GM19035 (cell line): ENCODE data around the gene HK1.
A peak's percentile ranks its signal among the peaks of the same experiment; 100 is the strongest.

Source experiments
- ATAC-seq: cut with Tn5 transposase; IDR thresholded peaks from one replicate; pipeline ENCODE4 v1.9.1; 2021; ENCODE audit not compliant: unreplicated experiment

The HK1 gene

DNA sequence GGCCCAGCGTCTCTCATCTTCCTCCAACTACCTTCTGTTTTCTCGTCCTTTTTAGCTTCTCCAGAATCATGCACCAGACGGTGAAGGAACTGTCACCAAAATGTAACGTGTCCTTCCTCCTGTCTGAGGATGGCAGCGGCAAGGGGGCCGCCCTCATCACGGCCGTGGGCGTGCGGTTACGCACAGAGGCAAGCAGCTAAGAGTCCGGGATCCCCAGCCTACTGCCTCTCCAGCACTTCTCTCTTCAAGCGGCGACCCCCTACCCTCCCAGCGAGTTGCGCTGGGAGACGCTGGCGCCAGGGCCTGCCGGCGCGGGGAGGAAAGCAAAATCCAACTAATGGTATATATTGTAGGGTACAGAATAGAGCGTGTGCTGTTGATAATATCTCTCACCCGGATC lies 122.6 kb downstream of the HK1 start:
- no peak for ATAC-seq

- no peak for ATAC-seq
Measured at GRCh38 chr10:69401416-69401815, 123.1 kb downstream of the HK1 start.

DNA sequence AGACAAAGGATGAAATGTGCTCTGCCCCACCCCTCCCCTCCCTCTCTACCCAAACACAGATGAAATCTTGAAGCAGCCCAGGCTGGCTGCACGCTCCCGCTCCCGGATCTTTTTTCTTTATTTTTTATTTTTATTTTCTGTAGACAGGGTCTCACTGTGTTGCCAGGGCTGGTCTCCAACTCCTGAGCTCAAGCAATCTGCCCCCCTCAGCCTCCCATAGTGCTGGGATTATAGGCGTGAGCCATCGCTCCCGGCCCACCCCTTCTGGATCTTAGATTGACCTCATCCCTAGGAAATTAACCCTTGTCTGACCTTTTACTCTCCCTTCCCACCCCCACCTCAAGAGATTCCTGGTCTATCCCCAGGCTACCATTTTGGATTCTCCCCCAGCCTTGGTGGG lies 124.1 kb downstream of the HK1 start:
- no peak for ATAC-seq

GRCh38 chr10:69403066-69403465 lies 124.8 kb downstream of the HK1 start:
- ATAC-seq, result no peak

GRCh38 chr10:69403519-69403918 lies 125.2 kb downstream of the HK1 start:
- ATAC-seq, result no peak

DNA sequence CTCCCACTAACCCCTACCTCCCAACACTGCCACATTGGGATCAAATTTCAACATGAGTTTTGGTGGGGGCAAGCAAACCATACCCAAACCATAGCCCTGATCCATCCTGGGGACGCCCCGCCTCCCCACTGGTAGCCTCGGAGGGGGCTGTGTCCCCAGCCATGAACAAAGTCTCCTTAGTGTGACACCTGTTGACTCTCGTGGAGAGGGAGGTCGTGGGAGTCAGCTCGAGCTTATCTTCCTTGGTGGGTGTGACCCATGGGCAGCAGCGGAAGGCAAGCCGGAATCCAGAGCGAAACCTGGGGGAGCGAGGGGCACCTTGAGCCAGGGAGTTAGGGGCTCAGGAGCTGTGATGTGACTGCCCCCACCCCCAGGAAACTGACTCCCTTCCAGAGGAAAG lies 126.5 kb downstream of the HK1 start:
- no peak for ATAC-seq

GRCh38 chr10:69405221-69405620 lies 126.9 kb downstream of the HK1 start:
- ATAC-seq, result no peak

DNA sequence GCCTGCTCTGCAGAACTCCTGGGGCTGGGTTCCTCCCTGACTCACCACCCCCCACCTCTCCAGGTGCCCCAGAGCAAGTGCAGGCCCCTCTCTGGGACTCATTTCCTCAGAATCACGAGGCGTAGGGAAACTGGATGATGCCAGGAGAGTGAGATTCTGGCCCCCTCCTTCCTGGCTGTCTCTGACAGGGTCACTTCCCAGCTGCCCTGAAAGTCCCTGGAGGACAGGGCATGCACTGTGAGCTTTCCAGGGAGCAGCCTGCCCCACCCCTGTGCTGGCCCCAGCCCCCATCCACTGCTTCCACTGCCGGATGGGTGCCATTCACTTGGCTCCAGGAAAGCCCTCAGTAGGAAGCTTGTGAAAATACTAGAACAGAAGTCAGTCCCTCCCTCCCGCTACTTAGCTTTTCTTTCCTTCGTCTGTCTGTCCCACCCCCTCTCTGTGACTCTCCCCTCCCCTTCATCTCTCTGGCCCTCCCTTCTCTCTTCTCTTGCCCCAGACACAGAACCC lies 128.1 kb downstream of the HK1 start:
- ATAC-seq, result no peak

GRCh38 chr10:69406816-69407580 lies 128.7 kb downstream of the HK1 start:
- ATAC-seq, result no peak

DNA sequence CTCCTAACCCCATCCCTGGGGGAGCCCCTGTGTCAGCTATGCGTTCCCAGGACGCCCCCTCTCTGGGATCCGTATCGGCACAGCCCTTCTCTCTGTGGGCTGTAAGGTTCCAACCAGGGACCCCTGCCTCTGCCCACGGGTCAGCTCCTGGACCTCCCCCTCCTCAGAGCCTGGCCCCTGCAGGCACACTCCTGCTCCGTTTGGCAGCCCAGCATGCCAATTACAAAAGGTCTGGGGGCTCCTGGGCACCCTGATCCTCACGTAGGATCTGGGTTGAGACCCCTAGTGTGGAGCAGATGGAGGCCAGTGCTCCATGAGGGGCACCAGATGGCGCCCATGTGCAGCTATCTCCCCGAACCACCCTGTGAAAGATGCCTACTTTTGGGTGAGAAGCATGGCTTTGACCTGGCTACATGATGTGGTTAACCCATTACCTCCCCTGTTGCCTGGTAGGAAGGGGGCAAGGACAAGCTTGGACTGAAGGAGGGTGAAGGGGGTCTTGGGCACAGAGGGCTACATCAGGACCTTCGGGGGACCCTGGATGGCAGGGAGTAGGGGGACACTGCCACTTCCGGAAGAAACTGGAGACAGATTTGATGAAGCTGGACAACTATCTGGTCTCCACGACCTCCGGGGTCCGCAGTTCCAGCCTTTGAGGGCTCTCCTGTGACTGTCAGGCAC lies 129.5 kb downstream of the HK1 start:
- ATAC-seq, result no peak

DNA sequence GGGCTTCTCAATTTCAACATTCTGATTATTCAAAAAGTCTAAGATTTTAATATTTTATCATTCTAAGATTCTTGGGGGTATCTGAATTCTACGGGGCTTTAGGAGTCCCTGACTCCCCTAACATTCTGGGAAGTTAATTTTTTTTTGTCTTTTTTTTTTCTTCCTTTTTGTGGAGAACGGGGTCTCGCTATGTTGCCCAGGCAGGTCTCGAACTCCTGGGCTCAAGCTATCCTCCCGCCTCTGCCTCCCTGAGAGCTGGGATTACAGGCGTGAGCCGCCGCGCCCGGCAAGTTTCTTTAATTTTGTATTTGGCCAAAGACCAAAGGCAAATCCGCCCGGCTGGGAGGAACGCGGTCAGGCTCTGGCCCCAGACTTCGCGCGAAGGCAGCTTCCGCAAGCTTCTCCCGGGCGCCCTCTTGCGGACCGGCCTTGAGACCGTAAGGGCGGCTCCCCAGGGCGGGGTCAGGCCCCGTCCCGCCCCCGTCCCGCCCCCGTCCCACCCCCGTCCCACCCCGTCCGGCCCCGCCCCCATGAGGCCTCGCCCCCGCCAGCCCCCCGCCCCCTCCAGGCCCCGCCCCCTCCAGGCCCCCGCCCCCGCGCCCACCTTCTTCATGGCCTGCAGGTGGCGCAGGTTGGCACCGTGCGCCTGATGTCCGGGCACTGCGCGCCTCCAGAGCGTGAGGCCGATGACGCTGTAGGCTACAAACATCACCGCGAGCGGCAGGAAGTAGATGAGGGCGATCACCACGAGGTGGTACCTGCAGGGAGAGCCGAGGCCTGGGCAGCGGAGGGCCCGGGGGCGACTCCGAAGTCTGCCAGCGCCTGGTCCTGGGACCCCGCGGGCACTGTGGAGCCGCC lies 130.3 kb downstream of the HK1 start:
- peak; percentile 85 for ATAC-seq

DNA sequence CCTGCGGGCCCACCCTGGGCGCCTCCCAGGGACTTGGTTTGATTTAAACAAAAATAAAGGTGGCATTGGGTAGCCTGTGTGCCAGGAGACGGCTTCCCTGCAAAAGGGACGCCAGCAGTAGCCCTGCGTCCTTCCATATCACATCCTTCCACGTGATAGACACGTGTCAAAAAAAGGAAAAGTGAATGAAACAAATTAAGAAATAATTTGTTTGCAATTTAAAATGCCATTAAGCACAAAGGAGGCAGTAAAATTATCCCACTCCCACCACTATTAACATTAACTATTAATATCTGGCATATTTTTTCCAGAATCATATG lies 130.8 kb downstream of the HK1 start:
- ATAC-seq, result no peak

GRCh38 chr10:69409968-69410367 lies 131.7 kb downstream of the HK1 start:
- ATAC-seq, result no peak

- no peak for ATAC-seq
Measured at GRCh38 chr10:69410487-69410886, 132.2 kb downstream of the HK1 start.

DNA sequence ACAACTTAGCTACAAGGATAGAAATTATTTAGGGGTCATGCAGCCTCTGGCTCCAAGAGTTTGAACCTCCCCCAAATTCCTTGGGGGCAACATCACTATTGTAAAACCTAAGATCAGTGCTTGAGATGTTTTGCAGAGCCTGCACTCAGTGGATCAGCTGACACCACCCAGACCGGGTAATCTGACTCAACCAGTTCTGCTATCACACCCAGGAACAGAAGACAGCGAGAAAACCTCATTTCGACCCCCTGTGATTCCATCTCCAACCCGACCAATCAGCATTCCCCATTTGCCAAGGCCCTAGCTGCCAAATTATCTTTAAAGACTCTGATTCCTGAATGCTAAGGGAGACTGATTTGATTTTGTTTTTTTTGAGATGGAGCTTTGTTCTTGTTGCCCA lies 133.2 kb downstream of the HK1 start:
- no peak for ATAC-seq

DNA sequence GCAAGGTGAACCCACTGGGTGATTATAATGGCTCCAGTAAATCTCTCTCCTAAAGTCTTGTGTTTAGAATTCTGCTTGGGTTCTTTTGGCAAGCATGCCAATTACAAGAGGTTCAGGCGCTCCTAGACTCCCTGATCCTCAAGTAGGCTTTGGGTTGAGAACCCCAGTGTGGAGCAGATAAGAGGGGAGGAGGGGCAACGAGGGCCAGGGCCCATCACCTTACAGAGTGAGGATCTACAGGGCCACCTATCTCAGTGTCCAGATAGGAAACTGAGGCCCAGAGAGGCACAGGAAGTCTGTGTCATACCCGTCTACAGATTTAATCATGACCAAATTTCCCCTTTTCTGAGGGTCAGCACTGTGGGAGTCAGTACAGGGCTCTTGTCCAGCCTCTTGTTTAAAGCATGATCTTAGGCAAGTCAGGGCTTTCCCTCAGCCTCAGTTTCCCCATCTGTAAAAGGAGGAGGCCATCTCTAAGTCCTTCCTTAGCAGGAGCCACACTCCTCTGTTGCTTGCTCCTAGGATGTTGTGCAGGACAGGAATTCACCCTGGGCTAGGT lies 134.0 kb downstream of the HK1 start:
- no peak for ATAC-seq

- ATAC-seq, result no peak
Measured at GRCh38 chr10:69413221-69413865, 135.0 kb downstream of the HK1 start.

GRCh38 chr10:69414036-69415018 lies 136.0 kb downstream of the HK1 start:
- ATAC-seq, result no peak

DNA sequence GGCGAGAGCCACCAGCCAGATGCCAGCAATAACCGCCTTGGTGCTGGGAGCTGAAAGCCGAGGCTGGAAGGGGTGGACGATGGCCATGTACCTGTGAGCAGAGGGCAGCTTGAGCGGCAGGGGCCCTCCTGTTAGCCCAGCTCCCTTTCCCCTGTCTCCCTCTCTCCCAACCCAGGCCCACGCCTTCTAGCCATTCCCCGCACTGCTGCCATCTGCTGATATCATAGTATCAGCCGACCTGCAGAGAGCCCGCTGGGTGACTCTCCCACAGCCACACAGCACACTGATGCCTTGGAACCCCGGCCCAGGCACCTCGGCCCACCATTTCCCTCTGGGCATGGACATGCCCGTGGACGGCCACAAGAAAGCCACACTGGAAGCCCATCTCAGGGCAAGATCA lies 136.8 kb downstream of the HK1 start:
- ATAC-seq, result no peak

DNA sequence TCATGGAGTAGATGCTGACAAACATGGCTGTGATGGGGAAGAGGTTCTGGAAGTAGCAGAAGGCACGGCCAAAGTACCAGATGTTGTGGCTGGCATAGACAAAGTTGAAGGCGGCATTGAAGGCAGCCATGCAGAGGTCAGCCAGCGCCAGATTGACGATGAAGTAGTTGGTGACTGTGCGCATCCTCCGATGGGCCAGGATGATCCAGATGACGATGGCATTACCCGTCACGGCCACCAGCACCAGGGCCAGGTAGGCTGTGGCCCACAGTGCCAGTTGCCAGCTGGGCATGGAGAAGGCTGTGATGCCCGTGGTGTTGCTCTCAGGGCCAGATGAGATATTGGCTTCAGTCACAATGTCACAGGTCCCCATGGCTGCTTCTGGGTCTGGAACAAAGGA lies 137.7 kb downstream of the HK1 start:
- no peak for ATAC-seq
